ENCODE data around the gene ACAD11. TPM values are rescaled to one million over a fixed set of nuclear protein-coding genes. Genes with fewer than 3 reads are reported as not detected.

ACAD11 gene
- total RNA-seq, 2 experiments from 2014 or later: 11.2 to 11.4 TPM

GRCh38 chr3:132596816-132597433 lies 62.7 kb downstream of the ACAD11 start, which contains the start of gene ACKR4:
Gene ACKR4, plus strand, starts transcription at chr3:132597270. Its CDS starts 3,128 bp downstream, at chr3:132600398.
- Mint-ChIP-seq H3K4me1 (ENCODE audit: low read depth) (peaks cover 3% of the 10 kb centered on the region), H3K9me3 (no peaks in the 10 kb centered on the region), H3K36me3 (ENCODE audit: low read depth) (peaks cover 25% of the 10 kb centered on the region), H3K27ac (no peak within 1 kb of the TSS), H3K4me3 (no peak within 1 kb of the TSS), H3K27me3 (ENCODE audit: low read depth) (no peaks in the 10 kb centered on the region)
- CTCF ChIA-PET: interaction anchor here (0.6 kb wide), 1 partner anchor 780 kb away, joined by 3 read pairs; no protein-coding TSS in a partner anchor
- intact Hi-C loops (cut with micrococcal nuclease): no loop called here
- no peak for DNase-seq

- H3K9me3 Mint-ChIP-seq: no peaks in the 10 kb centered on the region
- no peak for DNase-seq
- H3K36me3 Mint-ChIP-seq (ENCODE audit: low read depth): peaks cover 27% of the 10 kb centered on the region
- CTCF ChIA-PET: interaction anchor here (0.7 kb wide), 1 partner anchor 10 kb away, joined by 3 read pairs; no protein-coding TSS in a partner anchor
- H3K4me1 Mint-ChIP-seq (ENCODE audit: low read depth): peaks cover 3% of the 10 kb centered on the region
- no peak overlapping the region for H3K4me3 Mint-ChIP-seq
- H3K27me3 Mint-ChIP-seq (ENCODE audit: low read depth): no peaks in the 10 kb centered on the region
- H3K27ac Mint-ChIP-seq: no peak overlapping the region
- intact Hi-C loops (cut with micrococcal nuclease): no loop called here
Measured at GRCh38 chr3:132596326-132596725, 63.3 kb downstream of the ACAD11 start.

GRCh38 chr3:132595014-132595413 lies 64.6 kb downstream of the ACAD11 start:
- CTCF ChIA-PET: no interaction called here
- no peaks in the 10 kb centered on the region for H3K27me3 Mint-ChIP-seq (ENCODE audit: low read depth)
- H3K9me3 Mint-ChIP-seq: no peaks in the 10 kb centered on the region
- no peak for DNase-seq
- intact Hi-C loops (cut with micrococcal nuclease): no loop called here
- peaks cover 3% of the 10 kb centered on the region for H3K4me1 Mint-ChIP-seq (ENCODE audit: low read depth)
- H3K27ac Mint-ChIP-seq: no peak overlapping the region
- no peak overlapping the region for H3K4me3 Mint-ChIP-seq
- H3K36me3 Mint-ChIP-seq (ENCODE audit: low read depth): peaks cover 36% of the 10 kb centered on the region

GRCh38 chr3:132594498-132594897 lies 65.1 kb downstream of the ACAD11 start:
- H3K36me3 Mint-ChIP-seq (ENCODE audit: low read depth): peaks cover 36% of the 10 kb centered on the region
- no peak for DNase-seq
- peaks cover 3% of the 10 kb centered on the region for H3K4me1 Mint-ChIP-seq (ENCODE audit: low read depth)
- CTCF ChIA-PET: no interaction called here
- no peak overlapping the region for H3K4me3 Mint-ChIP-seq
- no peaks in the 10 kb centered on the region for H3K27me3 Mint-ChIP-seq (ENCODE audit: low read depth)
- H3K27ac Mint-ChIP-seq: no peak overlapping the region
- H3K9me3 Mint-ChIP-seq: no peaks in the 10 kb centered on the region
- intact Hi-C loops (cut with micrococcal nuclease): no loop called here

GRCh38 chr3:132593947-132594323 lies 65.7 kb downstream of the ACAD11 start:
- no peak for DNase-seq
- no peaks in the 10 kb centered on the region for H3K27me3 Mint-ChIP-seq (ENCODE audit: low read depth)
- intact Hi-C loops (cut with micrococcal nuclease): no loop called here
- H3K36me3 Mint-ChIP-seq (ENCODE audit: low read depth): peaks cover 36% of the 10 kb centered on the region
- H3K9me3 Mint-ChIP-seq: no peaks in the 10 kb centered on the region
- H3K4me3 Mint-ChIP-seq: no peak overlapping the region
- H3K4me1 Mint-ChIP-seq (ENCODE audit: low read depth): peaks cover 3% of the 10 kb centered on the region
- CTCF ChIA-PET: no interaction called here
- no peak overlapping the region for H3K27ac Mint-ChIP-seq

GRCh38 chr3:132593241-132593946 lies 66.2 kb downstream of the ACAD11 start:
- no peak overlapping the region for H3K4me3 Mint-ChIP-seq
- DNase-seq: no peak
- no peaks in the 10 kb centered on the region for H3K9me3 Mint-ChIP-seq
- no peak overlapping the region for H3K27ac Mint-ChIP-seq
- peaks cover 31% of the 10 kb centered on the region for H3K36me3 Mint-ChIP-seq (ENCODE audit: low read depth)
- CTCF ChIA-PET: interaction anchor here (0.6 kb wide), 1 partner anchor 286 kb away, joined by 3 read pairs; no protein-coding TSS in a partner anchor
- H3K4me1 Mint-ChIP-seq (ENCODE audit: low read depth): peaks cover 3% of the 10 kb centered on the region
- H3K27me3 Mint-ChIP-seq (ENCODE audit: low read depth): no peaks in the 10 kb centered on the region
- intact Hi-C loops (cut with micrococcal nuclease): no loop called here

- H3K36me3 Mint-ChIP-seq (ENCODE audit: low read depth): peaks cover 33% of the 10 kb centered on the region
- DNase-seq: no peak
- intact Hi-C loops (cut with micrococcal nuclease): no loop called here
- no peaks in the 10 kb centered on the region for H3K27me3 Mint-ChIP-seq (ENCODE audit: low read depth)
- no peak overlapping the region for H3K4me3 Mint-ChIP-seq
- CTCF ChIA-PET: no interaction called here
- peaks cover 3% of the 10 kb centered on the region for H3K4me1 Mint-ChIP-seq (ENCODE audit: low read depth)
- peaks cover under 1% of the 10 kb centered on the region for H3K9me3 Mint-ChIP-seq
- H3K27ac Mint-ChIP-seq: no peak overlapping the region
Measured at GRCh38 chr3:132592216-132592615, 67.4 kb downstream of the ACAD11 start.

GRCh38 chr3:132587401-132587800 lies 72.2 kb downstream of the ACAD11 start:
- H3K36me3 Mint-ChIP-seq (ENCODE audit: low read depth): peaks cover 19% of the 10 kb centered on the region
- CTCF ChIA-PET: no interaction called here
- H3K27ac Mint-ChIP-seq: no peak overlapping the region
- intact Hi-C loops (cut with micrococcal nuclease): no loop called here
- no peak overlapping the region for H3K4me3 Mint-ChIP-seq
- no peaks in the 10 kb centered on the region for H3K27me3 Mint-ChIP-seq (ENCODE audit: low read depth)
- H3K9me3 Mint-ChIP-seq: peaks cover 3% of the 10 kb centered on the region
- H3K4me1 Mint-ChIP-seq (ENCODE audit: low read depth): no peaks in the 10 kb centered on the region
- no peak for DNase-seq

GRCh38 chr3:132573797-132574211 lies 85.8 kb downstream of the ACAD11 start:
- no peaks in the 10 kb centered on the region for H3K9me3 Mint-ChIP-seq
- no peak overlapping the region for H3K27ac Mint-ChIP-seq
- intact Hi-C loops (cut with micrococcal nuclease): no loop called here
- no peak for DNase-seq
- peaks cover 44% of the 10 kb centered on the region for H3K36me3 Mint-ChIP-seq (ENCODE audit: low read depth)
- peaks cover 9% of the 10 kb centered on the region for H3K4me1 Mint-ChIP-seq (ENCODE audit: low read depth)
- CTCF ChIA-PET: no interaction called here
- no peaks in the 10 kb centered on the region for H3K27me3 Mint-ChIP-seq (ENCODE audit: low read depth)
- H3K4me3 Mint-ChIP-seq: no peak overlapping the region

- intact Hi-C loops (cut with micrococcal nuclease): no loop called here
- DNase-seq: no peak
- CTCF ChIA-PET: no interaction called here
- peaks cover 9% of the 10 kb centered on the region for H3K4me1 Mint-ChIP-seq (ENCODE audit: low read depth)
- no peak overlapping the region for H3K27ac Mint-ChIP-seq
- no peak overlapping the region for H3K4me3 Mint-ChIP-seq
- peaks cover 34% of the 10 kb centered on the region for H3K36me3 Mint-ChIP-seq (ENCODE audit: low read depth)
- H3K27me3 Mint-ChIP-seq (ENCODE audit: low read depth): no peaks in the 10 kb centered on the region
- H3K9me3 Mint-ChIP-seq: no peaks in the 10 kb centered on the region
Measured at GRCh38 chr3:132570016-132570415, 89.6 kb downstream of the ACAD11 start.

- H3K4me3 Mint-ChIP-seq: no peak overlapping the region
- intact Hi-C loops (cut with micrococcal nuclease): no loop called here
- H3K4me1 Mint-ChIP-seq (ENCODE audit: low read depth): peaks cover 9% of the 10 kb centered on the region
- H3K27ac Mint-ChIP-seq: no peak overlapping the region
- no peak for DNase-seq
- H3K27me3 Mint-ChIP-seq (ENCODE audit: low read depth): no peaks in the 10 kb centered on the region
- no peaks in the 10 kb centered on the region for H3K9me3 Mint-ChIP-seq
- CTCF ChIA-PET: no interaction called here
- H3K36me3 Mint-ChIP-seq (ENCODE audit: low read depth): peaks cover 37% of the 10 kb centered on the region
Measured at GRCh38 chr3:132569580-132569979, 90.0 kb downstream of the ACAD11 start.

- H3K4me3 Mint-ChIP-seq: no peak overlapping the region
- intact Hi-C loops (cut with micrococcal nuclease): no loop called here
Measured at GRCh38 chr3:132569153-132569552, 90.5 kb downstream of the ACAD11 start.

GRCh38 chr3:132568422-132568821 lies 91.2 kb downstream of the ACAD11 start:
- CTCF ChIA-PET: interaction anchor here (0.7 kb wide), 1 partner anchor 248 kb away, joined by 4 read pairs; no protein-coding TSS in a partner anchor
- Mint-ChIP-seq H3K27me3 (ENCODE audit: low read depth) (no peaks in the 10 kb centered on the region), H3K4me1 (ENCODE audit: low read depth) (peaks cover 9% of the 10 kb centered on the region), H3K36me3 (ENCODE audit: low read depth) (peaks cover 36% of the 10 kb centered on the region), H3K4me3 (no peak overlapping the region), H3K27ac (no peak overlapping the region), H3K9me3 (peaks cover 1% of the 10 kb centered on the region)
- intact Hi-C loops (cut with micrococcal nuclease): no loop called here
- DNase-seq: no peak

More at GRCh38 chr3:132569153-132569552, 90.5 kb downstream of the ACAD11 start:
- Mint-ChIP-seq H3K27me3 (ENCODE audit: low read depth) (no peaks in the 10 kb centered on the region), H3K9me3 (no peaks in the 10 kb centered on the region), H3K4me1 (ENCODE audit: low read depth) (peaks cover 9% of the 10 kb centered on the region), H3K27ac (no peak overlapping the region), H3K36me3 (ENCODE audit: low read depth) (peaks cover 38% of the 10 kb centered on the region)
- CTCF ChIA-PET: no interaction called here
- DNase-seq: no peak

All from activated naive CD4-positive, alpha-beta T cell treated with anti-CD3 and anti-CD28 coated beads for 36 hours (primary cell).